Neural progenitor cell (in vitro differentiated cells): ENCODE data around the gene CTDSP1. TPM values are rescaled to one million over a fixed set of nuclear protein-coding genes. Genes with fewer than 3 reads are reported as not detected.

Source experiments
- DNase-seq: peaks from one replicate; pipeline ENCODE4 v3.0.0-alpha.2; 2016; ENCODE audit warnings: low spot score
- H2AFZ ChIP-seq: fragments of 200-600 bp; sonication (generic); replicated peaks from 2 replicates; pipeline ENCODE4 v1.6.1; 2016; ENCODE audit warnings: antibody characterized with exemption
- H3F3A ChIP-seq: fragments of 200-600 bp; sonication (generic); 2 replicates; pipeline ENCODE4 v1.6.1; 2016; ENCODE audit warnings: antibody characterized with exemption, low read depth
- H3K27ac ChIP-seq: fragments of 200-600 bp; sonication (generic); 2 replicates; pipeline ENCODE4 v1.5.1; 2016; ENCODE audit warnings: mild to moderate bottlenecking
- H3K27me3 ChIP-seq: fragments of 200-600 bp; sonication (generic); 2 replicates; pipeline ENCODE4 v1.6.1; 2016; ENCODE audit warnings: mild to moderate bottlenecking, moderate library complexity
- H3K36me3 ChIP-seq: fragments of 200-600 bp; sonication (generic); 2 replicates; pipeline ENCODE4 v1.5.1; 2016
- H3K4me1 ChIP-seq: fragments of 200-600 bp; sonication (generic); 2 replicates; pipeline ENCODE4 v1.6.1; 2016; ENCODE audit warnings: mixed run types
- H3K4me2 ChIP-seq: fragments of 200-600 bp; sonication (generic); 2 replicates; pipeline ENCODE4 v1.6.1; 2016
- H3K4me3 ChIP-seq: fragments of 200-600 bp; sonication (generic); 2 replicates; pipeline ENCODE4 v1.5.1; 2016
- H3K79me2 ChIP-seq: fragments of 200-600 bp; sonication (generic); 2 replicates; pipeline ENCODE4 v1.6.1; 2016; ENCODE audit warnings: low read depth
- H3K9ac ChIP-seq: fragments of 200-600 bp; sonication (generic); 2 replicates; pipeline ENCODE4 v1.6.1; 2016
- H3K9me3 ChIP-seq: fragments of 200-600 bp; sonication (generic); 2 replicates; pipeline ENCODE4 v1.5.1; 2016; ENCODE audit warnings: low read depth
- H4K20me1 ChIP-seq: fragments of 200-600 bp; sonication (generic); 2 replicates; pipeline ENCODE4 v1.6.1; 2016; ENCODE audit warnings: low read depth
- H3K27ac Mint-ChIP-seq: 3 replicates; pipeline ENCODE4 v1.8.0; 2021; ENCODE audit warnings: mixed read lengths
- H3K27me3 Mint-ChIP-seq: 2 replicates; pipeline ENCODE4 v1.8.0; 2022; ENCODE audit warnings: low read depth, mild to moderate bottlenecking, inconsistent platforms, moderate library complexity, mixed read lengths; ENCODE audit not compliant: insufficient read depth
- H3K36me3 Mint-ChIP-seq: 3 replicates; pipeline ENCODE4 v1.8.0; 2021; ENCODE audit warnings: mixed read lengths
- H3K4me1 Mint-ChIP-seq: 3 replicates; pipeline ENCODE4 v1.8.0; 2021; ENCODE audit warnings: mixed read lengths
- H3K4me3 Mint-ChIP-seq: 3 replicates; pipeline ENCODE4 v1.8.0; 2021; ENCODE audit warnings: mild to moderate bottlenecking, moderate library complexity, mixed read lengths
- H3K9me3 Mint-ChIP-seq: 3 replicates; pipeline ENCODE4 v1.8.0; 2020; ENCODE audit warnings: mixed read lengths
- CTCF ChIP-seq: fragments of 200-600 bp; sonication (generic); IDR thresholded peaks from 2 replicates; pipeline ENCODE4 v1.5.1; 2017; ENCODE audit warnings: antibody characterized with exemption, mild to moderate bottlenecking
- EZH2 ChIP-seq: fragments of 200-600 bp; sonication (generic); IDR thresholded peaks from 2 replicates; pipeline ENCODE4 v1.6.1; 2017; ENCODE audit warnings: antibody characterized with exemption, mild to moderate bottlenecking, moderate library complexity
- EZH2phosphoT487 ChIP-seq: fragments of 200-600 bp; sonication (generic); IDR thresholded peaks from 2 replicates; pipeline ENCODE4 v1.6.1; 2017; ENCODE audit warnings: antibody characterized with exemption
- total RNA-seq: library from RNA; depleted of rRNA; stranded (reverse); fragments of >200 nt; gene quantifications from 2 replicates; pipeline ENCODE4 v1.2.3, GENCODE V29; 2015; ENCODE audit warnings: low replicate concordance

CTDSP1 gene
- total RNA-seq, 1 donor from 2014 or later: 31.3 TPM

GRCh38 chr2:218395456-218395825, 4.2 kb upstream of the CTDSP1 start:
- Histone ChIP-seq H3K4me3 (peak overlapping the region; percentile 74), H3K4me1 (peaks cover 22% of the 10 kb centered on the region), H2AFZ (peak overlapping the region; percentile 71), H3F3A (peaks cover 39% of the 10 kb centered on the region), H3K27ac (no peak overlapping the region), H3K4me2 (peak overlapping the region; percentile 78), H4K20me1 (peaks cover under 1% of the 10 kb centered on the region), H3K36me3 (no peaks in the 10 kb centered on the region), H3K79me2 (peaks cover 9% of the 10 kb centered on the region), H3K27me3 (peaks cover 44% of the 10 kb centered on the region), H3K9ac (no peak overlapping the region), H3K9me3 (no peaks in the 10 kb centered on the region)
- TF ChIP-seq CTCF (no peak), EZH2phosphoT487 (no peak), EZH2 (no peak)
- no peak for DNase-seq
- Mint-ChIP-seq H3K4me1 (peaks cover 23% of the 10 kb centered on the region), H3K27ac (peak overlapping the region; percentile 54), H3K4me3 (peak overlapping the region; percentile 94), H3K9me3 (no peaks in the 10 kb centered on the region), H3K27me3 (peaks cover 30% of the 10 kb centered on the region), H3K36me3 (no peaks in the 10 kb centered on the region)

DNA sequence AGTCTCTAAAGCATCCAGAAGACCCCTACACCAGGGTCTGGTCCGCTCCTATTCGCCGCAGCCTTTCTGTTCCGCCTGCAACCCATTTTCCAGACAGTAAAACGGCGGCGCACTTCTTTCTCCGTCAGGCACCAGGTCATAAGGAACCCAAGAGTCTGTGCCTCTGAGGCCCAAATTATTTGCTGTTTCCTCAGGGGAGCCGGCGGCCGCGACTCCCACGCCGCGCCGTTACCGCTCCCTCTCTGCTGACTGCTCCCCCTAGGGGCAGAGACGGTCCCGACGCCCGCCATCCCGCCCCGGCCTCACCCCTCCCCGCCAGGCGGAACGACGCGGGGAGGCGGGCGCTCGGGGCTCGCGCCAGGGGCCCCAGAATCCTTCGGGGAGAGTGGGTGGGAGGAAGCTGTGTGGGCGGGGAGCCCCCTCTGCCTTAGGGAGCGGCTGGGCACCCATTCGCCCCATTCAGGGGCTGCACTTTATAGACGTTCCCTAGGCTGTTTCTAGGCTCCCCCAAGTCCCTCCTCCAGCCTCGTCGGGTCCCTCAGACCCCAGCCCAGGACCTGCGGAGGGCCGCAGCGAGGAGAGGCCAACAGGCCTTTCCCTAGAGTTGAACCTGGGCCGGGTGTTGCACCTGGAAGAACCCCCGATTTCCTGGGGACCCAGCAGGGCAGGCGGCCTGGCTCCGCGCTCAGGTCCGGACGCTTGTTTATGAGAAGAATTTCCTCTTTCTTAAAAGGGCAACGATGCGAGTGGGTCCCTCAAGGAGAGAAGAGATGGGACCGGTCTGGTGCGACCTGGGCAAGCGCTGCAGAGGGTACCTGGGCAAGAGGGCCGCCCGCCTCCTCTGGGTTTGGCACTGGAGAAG, 3.6 kb upstream of the CTDSP1 start:
- H3K4me3 Mint-ChIP-seq: peak overlapping the region; percentile 94

DNA sequence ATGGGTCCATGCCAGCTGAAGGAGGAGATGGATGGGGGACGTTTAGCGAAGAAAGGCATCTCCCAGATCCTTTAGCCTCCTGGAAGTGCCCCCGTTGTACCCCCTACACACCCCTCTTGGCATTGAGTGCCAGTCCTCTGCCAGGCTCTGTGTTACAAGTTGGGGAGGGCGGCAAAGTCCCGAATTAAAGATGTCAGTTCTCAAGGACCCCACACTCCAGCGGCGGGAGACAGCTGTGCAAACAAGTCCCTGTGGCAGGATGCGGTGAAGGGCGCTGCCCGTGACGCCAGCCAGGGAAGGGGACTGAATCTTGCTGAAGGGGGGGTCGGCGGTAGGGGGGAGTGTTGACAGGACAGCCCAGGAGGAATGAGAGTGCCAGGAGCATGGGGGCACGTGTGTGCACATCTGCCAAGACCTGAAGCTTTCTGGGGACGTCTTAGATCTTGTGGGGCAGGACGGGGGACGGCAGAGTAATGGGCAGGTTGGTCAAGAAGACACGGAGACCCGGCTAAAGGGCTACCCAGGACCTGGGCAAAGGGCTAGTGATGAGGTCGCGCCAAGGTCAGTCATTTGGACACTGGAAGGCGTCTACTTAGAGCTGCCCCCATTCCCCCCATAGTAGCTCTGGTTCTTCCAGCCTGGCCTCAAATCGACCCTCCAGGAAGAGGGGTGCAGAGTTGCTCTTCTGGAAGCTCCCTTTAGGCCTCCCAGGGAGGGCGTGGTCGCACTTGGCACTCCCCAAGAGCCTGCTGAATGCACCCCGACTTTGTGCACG, 2.8 kb upstream of the CTDSP1 start:
- Mint-ChIP-seq H3K4me1 (peaks cover 23% of the 10 kb centered on the region), H3K27ac (no peak overlapping the region), H3K27me3 (peaks cover 28% of the 10 kb centered on the region), H3K36me3 (no peaks in the 10 kb centered on the region), H3K9me3 (no peaks in the 10 kb centered on the region), H3K4me3 (peak overlapping the region; percentile 94)
- Histone ChIP-seq H3F3A (peaks cover 48% of the 10 kb centered on the region), H3K36me3 (no peaks in the 10 kb centered on the region), H3K27me3 (peaks cover 44% of the 10 kb centered on the region), H3K9ac (no peak overlapping the region), H2AFZ (no peak overlapping the region), H3K4me3 (peak overlapping the region; percentile 74), H3K27ac (no peak overlapping the region), H3K4me1 (peaks cover 29% of the 10 kb centered on the region), H3K4me2 (peak overlapping the region; percentile 78), H3K79me2 (peaks cover 23% of the 10 kb centered on the region), H3K9me3 (no peaks in the 10 kb centered on the region), H4K20me1 (peaks cover 14% of the 10 kb centered on the region)
- TF ChIP-seq CTCF: no peak
- peak; percentile 55 for TF ChIP-seq EZH2phosphoT487
- TF ChIP-seq EZH2: peak; percentile 84
- DNase-seq: peak; percentile 50

More for the DNA sequence above, 3.6 kb upstream of the CTDSP1 start:
- H3K27ac ChIP-seq: peak overlapping the region; percentile 90
- peak overlapping the region; percentile 71 for H3K9ac ChIP-seq
- no peaks in the 10 kb centered on the region for H3K36me3 ChIP-seq
- peaks cover 7% of the 10 kb centered on the region for H4K20me1 ChIP-seq
- peak overlapping the region; percentile 74 for H3K4me3 ChIP-seq
- H3K27ac Mint-ChIP-seq: peak overlapping the region; percentile 100
- H3K4me1 ChIP-seq: peaks cover 24% of the 10 kb centered on the region
- peak overlapping the region; percentile 78 for H3K4me2 ChIP-seq
- no peak for TF ChIP-seq EZH2
- no peak for TF ChIP-seq EZH2phosphoT487
- TF ChIP-seq CTCF: peak; percentile 97
- peaks cover 15% of the 10 kb centered on the region for H3K79me2 ChIP-seq
- peak overlapping the region; percentile 83 for H2AFZ ChIP-seq
- peak; percentile 98 for DNase-seq
- no peaks in the 10 kb centered on the region for H3K9me3 Mint-ChIP-seq
- peaks cover 28% of the 10 kb centered on the region for H3K27me3 Mint-ChIP-seq
- peaks cover 23% of the 10 kb centered on the region for H3K4me1 Mint-ChIP-seq
- peaks cover 44% of the 10 kb centered on the region for H3K27me3 ChIP-seq
- H3K9me3 ChIP-seq: no peaks in the 10 kb centered on the region
- H3F3A ChIP-seq: peaks cover 42% of the 10 kb centered on the region
- no peaks in the 10 kb centered on the region for H3K36me3 Mint-ChIP-seq
